ENCODE measurements around the gene MAP4K2. TPM values are rescaled to one million over a fixed set of nuclear protein-coding genes. Genes with fewer than 3 reads are reported as not detected.

The MAP4K2 gene
- polyA plus RNA-seq, 1 of the 3 experiments (the other 2 are of a cell fraction) = 20.0 TPM

DNA sequence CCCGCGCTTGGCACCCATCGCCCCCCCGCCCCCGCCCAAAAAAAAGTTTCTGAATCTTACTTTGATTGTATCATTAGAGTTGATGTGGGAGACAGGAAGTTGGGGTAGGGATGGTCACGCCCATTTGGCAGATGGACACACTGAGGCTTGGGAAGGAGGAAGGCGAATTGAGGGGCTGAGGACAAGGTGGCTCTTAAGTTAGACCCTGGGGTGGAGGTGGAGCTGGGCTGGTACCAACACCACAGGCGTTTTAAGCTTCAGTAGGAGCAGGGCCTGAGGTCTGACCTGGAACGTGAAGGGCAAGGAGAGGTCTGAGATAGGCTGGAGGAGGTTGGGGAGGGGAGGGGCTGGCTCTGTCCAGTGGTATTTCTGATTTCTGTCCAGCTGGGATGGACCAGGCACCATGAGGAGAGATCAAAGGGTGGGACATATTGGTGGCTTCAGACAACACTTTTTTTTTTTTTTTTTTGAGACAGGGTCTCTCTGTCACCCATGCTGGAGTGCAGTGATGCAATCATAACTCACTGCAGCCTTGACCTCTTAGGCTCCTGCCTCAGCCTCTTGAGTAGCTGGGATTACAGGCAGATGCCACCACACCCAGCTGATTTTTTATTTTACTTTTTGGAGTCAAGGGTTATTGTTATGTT, 42.2 kb upstream of the MAP4K2 start:
- peak overlapping the region in 1 of 2 experiments; percentile 37; a peak in 1 of 4 replicates for H3K4me3 ChIP-seq (ENCODE audit: low read depth in 2 of 2, low read length in 1 of 2)
- 43% methylated on average over 8 of the region's 9 CpGs for WGBS (ENCODE audit: low lambda C conversion rate)
- H3K4me1 ChIP-seq (ENCODE audit: control insufficient read depth in 1 of 2, insufficient read depth in 2 of 2, low read depth in 1 of 2, low read length in 1 of 2) = peaks cover 5 to 7% of the 10 kb centered on the region in 2 experiments; a peak in 2 of 4 replicates
- peaks cover 15% of the 10 kb centered on the region for H3F3A ChIP-seq (replicated peaks; ENCODE audit: insufficient read depth)
- peak overlapping the region; percentile 57; the same call in 1 of the 2 replicates for H3K4me2 ChIP-seq
- H4K20me1 ChIP-seq (ENCODE audit: insufficient read depth) = no peaks in the 10 kb centered on the region
- H2AFZ ChIP-seq (ENCODE audit: low read depth) = no peak overlapping the region
- H3K9ac ChIP-seq = no peak overlapping the region
- no peak overlapping the region for H3K27ac ChIP-seq (ENCODE audit: low read depth in 2 of 2, low read length in 1 of 2)
- TF ChIP-seq RAD21 (IDR thresholded peaks at IDR 0.05; ENCODE audit: low read length) = no peak
- TF ChIP-seq, protein P1, sequence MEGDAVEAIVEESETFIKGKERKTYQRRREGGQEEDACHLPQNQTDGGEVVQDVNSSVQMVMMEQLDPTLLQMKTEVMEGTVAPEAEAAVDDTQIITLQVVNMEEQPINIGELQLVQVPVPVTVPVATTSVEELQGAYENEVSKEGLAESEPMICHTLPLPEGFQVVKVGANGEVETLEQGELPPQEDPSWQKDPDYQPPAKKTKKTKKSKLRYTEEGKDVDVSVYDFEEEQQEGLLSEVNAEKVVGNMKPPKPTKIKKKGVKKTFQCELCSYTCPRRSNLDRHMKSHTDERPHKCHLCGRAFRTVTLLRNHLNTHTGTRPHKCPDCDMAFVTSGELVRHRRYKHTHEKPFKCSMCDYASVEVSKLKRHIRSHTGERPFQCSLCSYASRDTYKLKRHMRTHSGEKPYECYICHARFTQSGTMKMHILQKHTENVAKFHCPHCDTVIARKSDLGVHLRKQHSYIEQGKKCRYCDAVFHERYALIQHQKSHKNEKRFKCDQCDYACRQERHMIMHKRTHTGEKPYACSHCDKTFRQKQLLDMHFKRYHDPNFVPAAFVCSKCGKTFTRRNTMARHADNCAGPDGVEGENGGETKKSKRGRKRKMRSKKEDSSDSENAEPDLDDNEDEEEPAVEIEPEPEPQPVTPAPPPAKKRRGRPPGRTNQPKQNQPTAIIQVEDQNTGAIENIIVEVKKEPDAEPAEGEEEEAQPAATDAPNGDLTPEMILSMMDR (IDR thresholded peaks at IDR 0.05) = no peak
- TF ChIP-seq FOSL2 (IDR thresholded peaks at IDR 0.05; ENCODE audit: borderline replicate concordance, low read depth) = no peak
- no peak for TF ChIP-seq ELF1 (IDR thresholded peaks at IDR 0.05)
- TF ChIP-seq JUND (IDR thresholded peaks at IDR 0.05) = no peak
- TF ChIP-seq, protein P2, sequence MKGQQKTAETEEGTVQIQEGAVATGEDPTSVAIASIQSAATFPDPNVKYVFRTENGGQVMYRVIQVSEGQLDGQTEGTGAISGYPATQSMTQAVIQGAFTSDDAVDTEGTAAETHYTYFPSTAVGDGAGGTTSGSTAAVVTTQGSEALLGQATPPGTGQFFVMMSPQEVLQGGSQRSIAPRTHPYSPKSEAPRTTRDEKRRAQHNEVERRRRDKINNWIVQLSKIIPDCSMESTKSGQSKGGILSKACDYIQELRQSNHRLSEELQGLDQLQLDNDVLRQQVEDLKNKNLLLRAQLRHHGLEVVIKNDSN (IDR thresholded peaks at IDR 0.05; ENCODE audit: borderline replicate concordance, low read depth) = no peak
- no peak for TF ChIP-seq FOXM1 (IDR thresholded peaks at IDR 0.05; ENCODE audit: low read depth)
- no peaks in the 10 kb centered on the region for H3K36me3 ChIP-seq (replicated peaks in 1 of 2; ENCODE audit: control insufficient read depth in 1 of 2, insufficient read depth in 2 of 2, low read length in 1 of 2)
- CTCF ChIA-PET = interaction anchor here (1.0 to 12.8 kb wide), 9 partner anchors 10 to 272 kb away, joined by 3 to 530 read pairs (median 11); partner anchors contain the start of genes EHD1, TM7SF2 and ZNHIT2
- no peak for DNase-seq
- no peaks in the 10 kb centered on the region for H3K9me2 ChIP-seq
- POLR2A ChIA-PET = no interaction called here
- H3K27me3 ChIP-seq (ENCODE audit: insufficient read depth) = no peaks in the 10 kb centered on the region
- no peaks in the 10 kb centered on the region for H3K79me2 ChIP-seq (ENCODE audit: insufficient read depth)
- no peaks in the 10 kb centered on the region for H3K9me3 ChIP-seq

GRCh38 chr11:64844330-64845128, 41.5 kb upstream of the MAP4K2 start, which contains the start of gene CDC42BPG:
Gene CDC42BPG (minus strand): TSS chr11:64844653. CDS start chr11:64844569, 84 bp downstream.
- Histone ChIP-seq H3K27ac (ENCODE audit: low read depth in 2 of 2, low read length in 1 of 2) (no peak within 1 kb of the TSS), H3K36me3 (replicated peaks in 1 of 2; ENCODE audit: control insufficient read depth in 1 of 2, insufficient read depth in 2 of 2, low read length in 1 of 2) (no peaks in the 10 kb centered on the region), H3K9ac (no peak within 1 kb of the TSS), H4K20me1 (ENCODE audit: insufficient read depth) (no peaks in the 10 kb centered on the region), H3K9me2 (no peaks in the 10 kb centered on the region), H3K9me3 (no peaks in the 10 kb centered on the region), H3K4me3 (ENCODE audit: low read depth in 2 of 2, low read length in 1 of 2) (peak within 1 kb of the TSS in 1 of 2 experiments; percentile 37; a peak in 2 of 4 replicates), H3K27me3 (ENCODE audit: insufficient read depth) (no peaks in the 10 kb centered on the region), H3K79me2 (ENCODE audit: insufficient read depth) (no peaks in the 10 kb centered on the region), H3F3A (replicated peaks; ENCODE audit: insufficient read depth) (peaks cover 15% of the 10 kb centered on the region), H3K4me2 (peak within 1 kb of the TSS; percentile 57; the same call in 1 of the 2 replicates), H3K4me1 (ENCODE audit: control insufficient read depth in 1 of 2, insufficient read depth in 2 of 2, low read depth in 1 of 2, low read length in 1 of 2) (peaks cover 5 to 7% of the 10 kb centered on the region in 2 experiments; a peak in 2 of 4 replicates), H2AFZ (ENCODE audit: low read depth) (peak within 1 kb of the TSS; percentile 51; the same call in 1 of the 2 replicates)
- 22% methylated on average over 17 of the region's 96 CpGs for WGBS (ENCODE audit: low lambda C conversion rate)
- CTCF ChIA-PET = interaction anchor here (1.0 to 12.8 kb wide), 15 partner anchors 9 to 273 kb away, joined by 3 to 530 read pairs (median 5); partner anchors contain the start of genes EHD1, MAP4K2 and ZNHIT2
- peak; percentile 93 for DNase-seq
- TF ChIP-seq, protein P1 (IDR thresholded peaks at IDR 0.05) = peak; percentile 56
- TF ChIP-seq FOXM1 (IDR thresholded peaks at IDR 0.05; ENCODE audit: low read depth) (no peak), SMC3 (IDR thresholded peaks at IDR 0.05; ENCODE audit: low read depth, low read length) (peak; percentile 15; the same call in 1 of the 2 replicates), NRF1 (IDR thresholded peaks at IDR 0.05; ENCODE audit: low read depth, low read length) (peak; percentile 44), RAD21 (IDR thresholded peaks at IDR 0.05; ENCODE audit: low read length) (peak; percentile 21; the same call in 1 of the 2 replicates), POLR2AphosphoS5 (IDR thresholded peaks at IDR 0.05; ENCODE audit: low read depth, low read length) (no peak)
- POLR2A ChIA-PET = no interaction called here
